Endothelial cell of umbilical vein (primary cell): ENCODE results near the gene GLYATL3. TPM values are rescaled to one million over a fixed set of nuclear protein-coding genes. Genes with fewer than 3 reads are reported as not detected.

ENCODE experiments used
- BruUV-seq: library from RNA; stranded (reverse); fragments of 400-500 nt; replicated peaks from 2 replicates; lab custom pipeline; 2021; lab: Mats Ljungman, UMichigan
- CTCF ChIA-PET: fragments of 300-600, 350-600 bp; sonication (Branson Sonifier 250); formaldehyde crosslinking; loops from one replicate; lab custom pipeline; 2021; ENCODE audit warnings: antibody characterized with exemption, inconsistent platforms; lab: Charles Lee
- POLR2A ChIA-PET: fragments of 300-600, 350-600 bp; sonication (Branson Sonifier 250); formaldehyde crosslinking; loops from one replicate; lab custom pipeline; 2021; ENCODE audit warnings: antibody characterized with exemption, inconsistent platforms; lab: Charles Lee
- DNase-seq: peaks from one replicate; pipeline ENCODE4 v3.0.0-alpha.2; 2011; ENCODE audit warnings: low read depth, low spot score
- FAIRE-seq: peaks from 2 replicates; lab custom pipeline; 2011; peaks lifted over from hg19 to GRCh38; lab: Jason Lieb, UNC
- H2AFZ ChIP-seq: 2 replicates; pipeline ENCODE4 v1.6.0; 2012; ENCODE audit warnings: low read depth, low read length, control low read depth, inconsistent platforms
- H3K27ac ChIP-seq: 2 replicates; pipeline ENCODE4 v1.5.1; 2011; ENCODE audit warnings: low read depth, mild to moderate bottlenecking, control low read depth, low read length, moderate library complexity; ENCODE audit not compliant: insufficient read depth
- H3K27me3 ChIP-seq, 2 experiments: 2 replicates each; pipeline versions ENCODE4 v1.6.0 to v1.6.1; 2011; ENCODE audit warnings: low read length in 2 of 2, mixed read lengths in 1 of 2; ENCODE audit not compliant: control insufficient read depth in 2 of 2, insufficient read depth in 2 of 2
- H3K36me3 ChIP-seq, 2 experiments: 2 replicates in 1 of 2; 3 replicates in 1 of 2; pipeline ENCODE4 v1.5.1; 2011; ENCODE audit warnings: low read length in 2 of 2, mild to moderate bottlenecking in 1 of 2, moderate library complexity in 1 of 2; ENCODE audit not compliant: control insufficient read depth in 2 of 2, insufficient read depth in 2 of 2; ENCODE audit errors: extremely low read depth in 1 of 2
- H3K4me1 ChIP-seq: 3 replicates; pipeline ENCODE4 v1.5.1; 2011; ENCODE audit warnings: mild to moderate bottlenecking, low read length; ENCODE audit not compliant: control insufficient read depth, insufficient read depth; ENCODE audit errors: extremely low read depth
- H3K4me2 ChIP-seq: 2 replicates; pipeline ENCODE4 v1.6.1; 2011; ENCODE audit warnings: low read length, control low read depth, mixed read lengths; ENCODE audit not compliant: insufficient read depth
- H3K4me3 ChIP-seq, 3 experiments: fragments of 200-600 bp in 1 of 3; sonication (generic), shearing (Covaris generic) in 1 of 3; replicated peaks in 1 of 3; 2 replicates each; pipeline ENCODE4 v1.5.1; 2011 to 2016; ENCODE audit warnings: control low read depth in 3 of 3, low read length in 3 of 3, mild to moderate bottlenecking in 2 of 3, inconsistent platforms in 1 of 3, low read depth in 1 of 3, moderate library complexity in 1 of 3; ENCODE audit not compliant: insufficient read depth in 1 of 3
- H3K79me2 ChIP-seq: 2 replicates; pipeline ENCODE4 v1.6.0; 2012; ENCODE audit warnings: low read length, inconsistent platforms; ENCODE audit not compliant: control insufficient read depth, insufficient read depth
- H3K9ac ChIP-seq: replicated peaks from 2 replicates; pipeline ENCODE3; 2011; ENCODE audit warnings: low read length, control low read depth; ENCODE audit not compliant: insufficient read depth; ENCODE audit errors: extremely low read depth
- H3K9me1 ChIP-seq: replicated peaks from 3 replicates; pipeline ENCODE4 v1.6.0; 2011; ENCODE audit warnings: mild to moderate bottlenecking, low read length; ENCODE audit not compliant: control insufficient read depth, insufficient read depth; ENCODE audit errors: extremely low read depth
- H3K9me3 ChIP-seq: replicated peaks from 2 replicates; pipeline ENCODE4 v1.5.1; 2012; ENCODE audit warnings: low read length, inconsistent platforms; ENCODE audit not compliant: control insufficient read depth, insufficient read depth
- H4K20me1 ChIP-seq: replicated peaks from 2 replicates; pipeline ENCODE3; 2011; ENCODE audit warnings: mild to moderate bottlenecking, low read length; ENCODE audit not compliant: control insufficient read depth, insufficient read depth; ENCODE audit errors: extremely low read depth
- CTCF ChIP-seq, 2 donors: IDR thresholded peaks; 1 replicate in 1 of 2; 2 replicates in 1 of 2; pipeline ENCODE4 v1.5.1; 2011; ENCODE audit warnings: low read length in 2 of 2, mild to moderate bottlenecking in 2 of 2, moderate library complexity in 2 of 2, control low read depth in 1 of 2, inconsistent platforms in 1 of 2, low read depth in 1 of 2; ENCODE audit not compliant: insufficient read depth in 1 of 2; ENCODE audit errors: extremely low read depth in 1 of 2
- EZH2 ChIP-seq: IDR thresholded peaks from 2 replicates; pipeline ENCODE4 v1.6.1; 2012; ENCODE audit warnings: borderline replicate concordance, low read depth, mild to moderate bottlenecking, moderate library complexity, low read length, inconsistent platforms; ENCODE audit not compliant: severe bottlenecking
- FOS ChIP-seq: IDR thresholded peaks from 2 replicates; pipeline ENCODE4 v1.6.1; 2011; ENCODE audit warnings: mild to moderate bottlenecking, low read length, moderate library complexity, borderline replicate concordance; ENCODE audit not compliant: insufficient read depth
- GATA2 ChIP-seq: IDR thresholded peaks from 2 replicates; pipeline ENCODE4 v1.7.0; 2011; ENCODE audit warnings: low read depth, mild to moderate bottlenecking, moderate library complexity, mixed read lengths, low read length; ENCODE audit not compliant: insufficient read length, insufficient read depth
- JUN ChIP-seq: IDR thresholded peaks from 2 replicates; pipeline ENCODE4 v1.6.1; 2011; ENCODE audit warnings: borderline replicate concordance, low read depth; ENCODE audit not compliant: insufficient read length, insufficient read depth
- MAX ChIP-seq: IDR thresholded peaks from 2 replicates; pipeline ENCODE4 v1.6.1; 2011; ENCODE audit not compliant: insufficient read depth, insufficient read length
- MYC ChIP-seq: IDR thresholded peaks from one replicate; pipeline ENCODE4 v1.6.1; 2011; ENCODE audit warnings: mild to moderate bottlenecking, low read depth, low read length
- POLR2A ChIP-seq: IDR thresholded peaks from 2 replicates; pipeline ENCODE4 v1.6.1; 2012; ENCODE audit warnings: low read depth, mild to moderate bottlenecking, control low read depth, low read length
- POLR2AphosphoS5 ChIP-seq: IDR thresholded peaks from 2 replicates; pipeline ENCODE4 v1.6.1; 2012; ENCODE audit warnings: low read depth, mild to moderate bottlenecking, control low read depth, low read length, moderate library complexity; ENCODE audit not compliant: insufficient read depth
- dilution Hi-C: fragments of 300-500 bp; cut with MboI; formaldehyde crosslinking; loops from one replicate; pipeline ENCODE4 v1.15.0; 2019; ENCODE audit warnings: low sequenced_read_pairs; ENCODE audit not compliant: extremely low pct_ligation_motif_present
- intact Hi-C: fragments of 100-400 bp; cut with micrococcal nuclease; formaldehyde crosslinking; loops from one replicate; pipeline ENCODE4 v1.10.0; 2022
- polyA plus RNA-seq, 4 experiments: library from polyadenylated mRNA; depleted of rRNA in 3 of 4; stranded (reverse) in 3 of 4; unstranded in 1 of 4; fragments of >200 nt; gene quantifications; 2 replicates each; pipeline versions ENCODE4 v1.2.1 to v1.2.3, GENCODE V29; 2011 to 2012; ENCODE audit warnings: missing spikeins in 1 of 4
- total RNA-seq: library from RNA; stranded (reverse); gene quantifications from 2 replicates; pipeline ENCODE4 v1.2.3, GENCODE V29; 2021

GLYATL3 gene
- total and polyA plus RNA-seq, 2 donors (not counting 3 experiments of a cell fraction or from before 2014, with no cell fraction given): not detected

GRCh38 chr6:49519660-49520059 lies 19.9 kb downstream of the GLYATL3 start:
- Histone ChIP-seq H4K20me1 (no peaks in the 10 kb centered on the region), H3K36me3 (no peaks in the 10 kb centered on the region), H3K27me3 (peaks cover 2 to 8% of the 10 kb centered on the region in 2 experiments), H3K4me3 (no peak overlapping the region), H3K9me3 (no peaks in the 10 kb centered on the region), H3K4me1 (no peaks in the 10 kb centered on the region), H3K9ac (no peak overlapping the region), H3K27ac (no peak overlapping the region), H3K9me1 (no peaks in the 10 kb centered on the region), H3K79me2 (no peaks in the 10 kb centered on the region), H2AFZ (no peak overlapping the region), H3K4me2 (no peak overlapping the region)
- TF ChIP-seq MAX (no peak), CTCF (IDR thresholded peaks at IDR 0.05; ENCODE audit: extremely low read depth in 1 of 2, insufficient read depth in 1 of 2, low read depth in 1 of 2, low read length in 2 of 2) (no peak), POLR2A (no peak), EZH2 (no peak), JUN (no peak), FOS (no peak), GATA2 (no peak), POLR2AphosphoS5 (no peak), MYC (no peak)
- intact Hi-C loops (no loop called here), dilution Hi-C loops (no loop called here)
- FAIRE-seq (no peak), DNase-seq (no peak)
- ChIA-PET CTCF (interaction anchor here (1.3 to 3.6 kb wide), 2 partner anchors 8 to 12 kb away, joined by 3 to 22 read pairs; no protein-coding TSS in a partner anchor), POLR2A (no interaction called here)
- BruUV-seq: no TSS peak
